A204.1 (cell line): ENCODE measurements around the gene RPL13.
"Not testable (repeated sequence)": the region's sequence is repeated elsewhere in the genome, so short reads cannot be mapped to it uniquely, and the experiment has no call there.

Experiments used
- FAIRE-seq: peaks from 2 replicates; lab custom pipeline; 2012; peaks lifted over from hg19 to GRCh38; lab: Jason Lieb, UNC

RPL13 gene

GRCh38 chr16:89577055-89577759, 16.7 kb downstream of the RPL13 start:
- no peak for FAIRE-seq

GRCh38 chr16:89579351-89579750, 18.9 kb downstream of the RPL13 start:
- no peak for FAIRE-seq

- no peak for FAIRE-seq
Measured at GRCh38 chr16:89581045-89581695, 20.7 kb downstream of the RPL13 start.

- no peak for FAIRE-seq
Measured at GRCh38 chr16:89581861-89582563, 21.5 kb downstream of the RPL13 start.

GRCh38 chr16:89582614-89583196, 22.2 kb downstream of the RPL13 start:
- no peak for FAIRE-seq

- no peak for FAIRE-seq
Measured at GRCh38 chr16:89583197-89583894, 22.9 kb downstream of the RPL13 start.

GRCh38 chr16:89583895-89584644, 23.6 kb downstream of the RPL13 start:
- FAIRE-seq, result no peak

- no peak for FAIRE-seq
Measured at GRCh38 chr16:89584768-89585549, 24.5 kb downstream of the RPL13 start.

GRCh38 chr16:89586218-89586617, 25.7 kb downstream of the RPL13 start:
- FAIRE-seq, result no peak

- no peak for FAIRE-seq
Measured at GRCh38 chr16:89586853-89587252, 26.4 kb downstream of the RPL13 start.

GRCh38 chr16:89587676-89588075, 27.2 kb downstream of the RPL13 start:
- not testable (repeated sequence) for FAIRE-seq

GRCh38 chr16:89588413-89589109, 28.1 kb downstream of the RPL13 start:
- no peak for FAIRE-seq

GRCh38 chr16:89589241-89589926, 28.9 kb downstream of the RPL13 start:
- no peak for FAIRE-seq

GRCh38 chr16:89593841-89594240, 33.4 kb downstream of the RPL13 start:
- FAIRE-seq, result no peak

- no peak for FAIRE-seq
Measured at GRCh38 chr16:89595330-89596060, 35.0 kb downstream of the RPL13 start.

- FAIRE-seq, result no peak
Measured at GRCh38 chr16:89596061-89596689, 35.7 kb downstream of the RPL13 start.

GRCh38 chr16:89596957-89597649, 36.6 kb downstream of the RPL13 start:
- FAIRE-seq, result no peak

- FAIRE-seq, result no peak
Measured at GRCh38 chr16:89598199-89598598, 37.7 kb downstream of the RPL13 start.
